K562 (cell line): ENCODE results near the gene MYOM1. TPM values are rescaled to one million over a fixed set of nuclear protein-coding genes. Genes with fewer than 3 reads are reported as not detected.

Experiments used
- ATAC-seq: fragments of 200-7000 bp; cut with Tn5 transposase; 3 replicates; pipeline ENCODE4 v1.9.1; 2020; ENCODE audit warnings: moderate library complexity
- BruUV-seq: library from RNA; stranded (reverse); fragments of 400-500 nt; replicated peaks from 2 replicates; lab custom pipeline; 2021; lab: Mats Ljungman, UMichigan
- CTCF ChIA-PET: fragments of 300-600 bp; formaldehyde crosslinking; extraction: SDS; loops from one replicate; lab custom pipeline; 2021; ENCODE audit warnings: low intra/inter-chr PET ratio; lab: Yijun Ruan, JAX
- POLR2A ChIA-PET: fragments of 300-600, 350-650 bp; sonication (Branson Sonifier 250); formaldehyde crosslinking; extraction: SDS; loops from one replicate; lab custom pipeline; 2021; ENCODE audit warnings: antibody characterized with exemption, inconsistent platforms; lab: Yijun Ruan, JAX
- DNase-seq, 4 experiments: peaks; one replicate each; pipeline versions ENCODE4 v3.0.0 to v3.0.0-alpha.2; 2011 to 2018; ENCODE audit warnings: low spot score in 3 of 4, mixed read lengths in 3 of 4; ENCODE audit errors: extremely low read depth in 1 of 4
- FAIRE-seq: peaks from 2 replicates; lab custom pipeline; 2011; peaks lifted over from hg19 to GRCh38; lab: Jason Lieb, UNC
- H2AFZ ChIP-seq: 2 replicates; pipeline ENCODE4 v1.6.0; 2011; ENCODE audit warnings: low read depth, low read length, control low read depth, inconsistent platforms
- H3K27ac ChIP-seq: fragments of 200-600 bp; 3 replicates; pipeline ENCODE4 v1.8.0; 2011; ENCODE audit warnings: low read depth, mild to moderate bottlenecking, control low read depth, inconsistent platforms, low read length, moderate library complexity, mixed read lengths; ENCODE audit errors: extremely low read depth
- H3K27me3 ChIP-seq, 2 experiments: fragments of 300-600 bp in 1 of 2; 2 replicates in 1 of 2; 3 replicates in 1 of 2; pipeline versions ENCODE4 v1.6.0 to v1.8.0; 2011; ENCODE audit warnings: inconsistent platforms in 2 of 2, low read length in 2 of 2, mild to moderate bottlenecking in 1 of 2, mixed read lengths in 1 of 2, moderate library complexity in 1 of 2; ENCODE audit not compliant: control insufficient read depth in 2 of 2, insufficient read depth in 2 of 2
- H3K36me3 ChIP-seq: fragments of 300-600 bp; 3 replicates; pipeline ENCODE4 v1.8.0; 2011; ENCODE audit warnings: mild to moderate bottlenecking, low read length, inconsistent platforms; ENCODE audit not compliant: control insufficient read depth, insufficient read depth
- H3K4me1 ChIP-seq, 2 experiments: fragments of 200-600 bp in 1 of 2; replicated peaks in 1 of 2; 2 replicates in 1 of 2; 3 replicates in 1 of 2; pipeline versions ENCODE4 v1.5.1 to v1.8.0; 2011; ENCODE audit warnings: inconsistent platforms in 2 of 2, low read length in 2 of 2, mild to moderate bottlenecking in 1 of 2, mixed read lengths in 1 of 2, moderate library complexity in 1 of 2; ENCODE audit not compliant: control insufficient read depth in 2 of 2, insufficient read depth in 2 of 2
- H3K4me2 ChIP-seq: 2 replicates; pipeline ENCODE4 v1.6.1; 2011; ENCODE audit warnings: low read length, control low read depth, inconsistent platforms, mixed read lengths; ENCODE audit not compliant: insufficient read depth
- H3K4me3 ChIP-seq: fragments of 200-600 bp; sonication (generic), shearing (Covaris generic); 2 replicates; pipeline ENCODE4 v1.5.1; 2016; ENCODE audit warnings: control low read depth, inconsistent platforms
- H3K79me2 ChIP-seq: fragments of 200-600 bp; 3 replicates; pipeline ENCODE4 v1.8.0; 2011; ENCODE audit warnings: low read length, inconsistent platforms; ENCODE audit not compliant: control insufficient read depth, insufficient read depth
- H3K9ac ChIP-seq, 2 experiments: 2 replicates each; pipeline versions ENCODE4 v1.6.0 to v1.6.1; 2011; ENCODE audit warnings: low read depth in 2 of 2, low read length in 2 of 2, control low read depth in 1 of 2, inconsistent platforms in 1 of 2, mild to moderate bottlenecking in 1 of 2, mixed read lengths in 1 of 2; ENCODE audit not compliant: insufficient read depth in 1 of 2
- H3K9me1 ChIP-seq: one replicate; pipeline ENCODE4 v1.6.0; 2011; ENCODE audit warnings: inconsistent platforms, mild to moderate bottlenecking, low read length, moderate library complexity; ENCODE audit not compliant: control insufficient read depth, insufficient read depth
- H3K9me3 ChIP-seq: replicated peaks from 2 replicates; pipeline ENCODE4 v1.5.1; 2011; ENCODE audit warnings: low read depth, low read length, inconsistent platforms; ENCODE audit not compliant: control insufficient read depth, insufficient read depth
- H4K20me1 ChIP-seq: replicated peaks from 2 replicates; pipeline ENCODE4 v1.6.1; 2011; ENCODE audit warnings: low read length, inconsistent platforms, mixed read lengths; ENCODE audit not compliant: control insufficient read depth, insufficient read depth
- BCL6 ChIP-seq: fragments of 250-450 bp; sonication (Bioruptor Pico); IDR thresholded peaks from 2 replicates; pipeline ENCODE4 v1.4.0; 2020
- FOXM1 ChIP-seq, 2 experiments: fragments of 450-650 bp in 1 of 2; sonication (generic) in 1 of 2; formaldehyde crosslinking in 1 of 2; IDR thresholded peaks; 2 replicates each; pipeline versions ENCODE4 v1.6.1 to v1.9.0; 2017 to 2022; ENCODE audit warnings: low read depth in 2 of 2, mild to moderate bottlenecking in 2 of 2, missing genetic modification reagents in 1 of 2, moderate library complexity in 1 of 2
- GATA2 ChIP-seq: sonication (generic); formaldehyde crosslinking; IDR thresholded peaks from 2 replicates; pipeline ENCODE4 v1.4.0; 2020; ENCODE audit warnings: mild to moderate bottlenecking, missing genetic modification reagents
- HNRNPK ChIP-seq: fragments of 200-400 bp; formaldehyde crosslinking; IDR thresholded peaks from one replicate; pipeline ENCODE4 v1.6.1; 2018; ENCODE audit warnings: mild to moderate bottlenecking, low read depth, low read length; ENCODE audit not compliant: poor library complexity, severe bottlenecking
- MEIS2 ChIP-seq: fragments of 450-650 bp; IDR thresholded peaks from 2 replicates; pipeline ENCODE4 v1.6.1; 2014; ENCODE audit warnings: mild to moderate bottlenecking; ENCODE audit not compliant: partially characterized antibody
- NFYB ChIP-seq: IDR thresholded peaks from 2 replicates; pipeline ENCODE4 v1.6.1; 2011; ENCODE audit warnings: mild to moderate bottlenecking, moderate library complexity; ENCODE audit not compliant: insufficient read length; ENCODE audit errors: extremely low read depth
- PHF21A ChIP-seq: fragments of 450-650 bp; IDR thresholded peaks from 2 replicates; pipeline ENCODE4 v1.6.1; 2017; ENCODE audit warnings: low read depth, borderline replicate concordance
- POLR2AphosphoS2 ChIP-seq: IDR thresholded peaks from 2 replicates; pipeline ENCODE4 v1.6.1; 2012; ENCODE audit warnings: low read length, improper control_type of control experiment
- RB1 ChIP-seq: fragments of 450-650 bp; IDR thresholded peaks from 2 replicates; pipeline ENCODE4 v1.6.1; 2017; ENCODE audit warnings: low read depth, mild to moderate bottlenecking
- ZNF212 ChIP-seq: fragments of 450-650 bp; formaldehyde crosslinking; IDR thresholded peaks from 2 replicates; pipeline ENCODE4 v1.4.0; 2020; ENCODE audit warnings: mild to moderate bottlenecking
- ZNF444 ChIP-seq: fragments of 250-450 bp; sonication (Bioruptor Pico); IDR thresholded peaks from 2 replicates; pipeline ENCODE4 v1.4.0; 2020; ENCODE audit warnings: mild to moderate bottlenecking, moderate library complexity
- WGBS: fragments of 100-300 bp; shearing (Covaris generic); methylation state at CpG from one replicate; pipeline ENCODE4 v1.1.6; 2016; ENCODE audit warnings: low coverage, mixed read lengths; ENCODE audit not compliant: insufficient coverage; ENCODE audit errors: missing lambda C conversion rate; 5-methylcytosine and 5-hydroxymethylcytosine counted together
- in situ Hi-C: fragments of 300-500 bp; cut with MboI; formaldehyde crosslinking; loops from 4 replicates; pipeline ENCODE4 v1.15.0; 2018; ENCODE audit warnings: inconsistent platforms, mixed read lengths
- intact Hi-C: fragments of 100-400 bp; cut with micrococcal nuclease; formaldehyde crosslinking; loops from 2 replicates; pipeline ENCODE4 v1.14.2; 2022
- polyA plus RNA-seq, 8 experiments: library from polyadenylated mRNA; depleted of rRNA in 4 of 8; stranded (reverse) in 5 of 8; unstranded in 3 of 8; fragments of >200 nt; fragmentation: Nextera tagmentation in 2 of 8; fragmentation: Illumina TruSeq in 1 of 8; extraction: Ambion mirVana in 2 of 8; extraction: Trizol in 1 of 8; gene quantifications; 2 replicates each; pipeline versions ENCODE4 v1.2.1 to v1.2.3, GENCODE V29; 2011 to 2014; ENCODE audit warnings: inconsistent platforms in 1 of 8, missing spikeins in 1 of 8
- total RNA-seq, 7 experiments: library from RNA; depleted of rRNA in 6 of 7; stranded (reverse); fragments of >200 nt in 6 of 7; fragmentation: Illumina TruSeq in 2 of 7; extraction: Trizol in 2 of 7; gene quantifications; 2 replicates each; pipeline versions ENCODE4 v1.2.1 to v1.2.3, GENCODE V29; 2011 to 2021; ENCODE audit warnings: low replicate concordance in 1 of 7
- TF ChIP-seq, protein P1 (sequence below): fragments of 250-450 bp; sonication (Bioruptor Pico); IDR thresholded peaks from 2 replicates; pipeline ENCODE4 v1.5.0; 2021

Gene MYOM1
- total and polyA plus RNA-seq, 9 of the 15 experiments (the other 6 are each of a cell fraction or from before 2014, with no cell fraction given): 0.01 to 0.62 (median 0.25) TPM

DNA sequence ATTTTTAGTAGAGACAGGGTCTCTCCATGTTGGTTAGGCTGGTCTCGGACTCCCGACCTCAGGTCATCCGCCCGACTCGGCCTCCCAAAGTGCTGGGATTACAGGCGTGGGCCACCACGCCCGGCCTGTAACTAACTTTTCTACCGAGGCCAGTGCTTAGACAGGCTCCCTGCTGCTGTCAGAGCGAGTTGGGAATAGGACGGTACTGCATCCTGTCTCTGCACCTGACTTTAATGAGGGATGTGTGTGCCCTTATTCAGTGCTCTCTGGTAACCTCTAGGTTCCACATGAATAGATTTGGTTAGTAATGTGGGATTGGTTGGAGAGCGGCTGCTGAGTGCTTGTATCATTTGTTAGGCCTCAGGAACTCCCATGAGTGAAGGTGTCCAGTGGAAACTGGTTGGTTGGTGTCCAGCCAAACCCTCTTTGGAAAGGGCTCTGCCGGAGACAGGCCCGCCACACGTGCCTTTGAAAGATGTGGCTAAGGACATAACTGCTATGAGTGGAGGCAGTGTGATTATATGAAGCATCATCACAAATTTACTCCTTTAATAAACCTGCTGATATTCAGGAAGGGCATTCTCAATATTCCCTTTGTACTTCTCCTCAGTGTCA is 36.6 kb downstream of the MYOM1 start:
- TF ChIP-seq RB1 (no peak), POLR2AphosphoS2 (no peak)
- TF ChIP-seq, protein P1, sequence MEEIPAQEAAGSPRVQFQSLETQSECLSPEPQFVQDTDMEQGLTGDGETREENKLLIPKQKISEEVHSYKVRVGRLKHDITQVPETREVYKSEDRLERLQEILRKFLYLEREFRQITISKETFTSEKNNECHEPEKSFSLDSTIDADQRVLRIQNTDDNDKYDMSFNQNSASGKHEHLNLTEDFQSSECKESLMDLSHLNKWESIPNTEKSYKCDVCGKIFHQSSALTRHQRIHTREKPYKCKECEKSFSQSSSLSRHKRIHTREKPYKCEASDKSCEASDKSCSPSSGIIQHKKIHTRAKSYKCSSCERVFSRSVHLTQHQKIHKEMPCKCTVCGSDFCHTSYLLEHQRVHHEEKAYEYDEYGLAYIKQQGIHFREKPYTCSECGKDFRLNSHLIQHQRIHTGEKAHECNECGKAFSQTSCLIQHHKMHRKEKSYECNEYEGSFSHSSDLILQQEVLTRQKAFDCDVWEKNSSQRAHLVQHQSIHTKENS (CRISPR knock-in tag): no peak
- TF ChIP-seq, all 486 proteins: peak for 0
- H3K4me1 ChIP-seq: peaks cover 2 to 15% of the 10 kb centered on the region in 2 experiments; a peak in 3 of 5 replicates
- no peaks in the 10 kb centered on the region for H3K9me1 ChIP-seq
- H3K9me3 ChIP-seq: no peaks in the 10 kb centered on the region
- no peaks in the 10 kb centered on the region for H3K27me3 ChIP-seq
- H3K27ac ChIP-seq: no peak overlapping the region
- WGBS: 77% methylated on average over 15 of the region's 15 CpGs
- no peaks in the 10 kb centered on the region for H4K20me1 ChIP-seq
- H3K4me3 ChIP-seq: no peak overlapping the region
- H3K4me2 ChIP-seq: no peak overlapping the region
- no peaks in the 10 kb centered on the region for H3K79me2 ChIP-seq
- FAIRE-seq (no peak), DNase-seq (no peak), ATAC-seq (peak; percentile 20; the same call in 1 of the 3 replicates)
- in situ Hi-C loops (no loop called here), intact Hi-C loops (no loop called here)
- no peak overlapping the region for H3K9ac ChIP-seq
- BruUV-seq: no TSS peak
- H2AFZ ChIP-seq: no peak overlapping the region; the same call in 1 of the 2 replicates
- no peaks in the 10 kb centered on the region for H3K36me3 ChIP-seq
- ChIA-PET CTCF (no interaction called here), POLR2A (interaction anchor here (1.2 to 1.7 kb wide), 2 partner anchors 34 to 476 kb away, joined by 3 to 4 read pairs; no protein-coding TSS in a partner anchor)

DNA sequence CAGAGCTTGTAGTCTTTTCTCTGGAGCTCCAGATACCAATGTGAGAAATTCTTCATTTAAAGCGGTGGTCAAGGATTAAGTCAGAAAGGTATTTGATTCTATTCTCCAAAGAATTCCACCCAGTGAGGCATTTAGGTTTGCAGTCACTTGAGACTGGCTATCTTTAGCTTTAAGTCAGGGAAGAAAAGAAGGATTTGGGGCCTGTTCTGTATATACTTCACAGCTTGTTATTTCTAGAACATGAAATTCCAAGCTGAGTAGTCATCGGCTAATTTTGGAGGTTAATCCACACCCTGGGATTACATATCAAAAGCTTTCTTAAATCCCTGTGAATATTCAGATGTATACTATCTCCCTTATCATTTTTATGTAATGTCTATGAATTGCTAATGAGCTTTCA is 39.4 kb downstream of the MYOM1 start:
- in situ Hi-C loops: no loop called here
- no peak overlapping the region for H3K27ac ChIP-seq
- DNase-seq (no peak), ATAC-seq (no peak), FAIRE-seq (no peak)
- no peak overlapping the region for H3K9ac ChIP-seq
- no peak overlapping the region for H2AFZ ChIP-seq
- ChIA-PET CTCF (no interaction called here), POLR2A (interaction anchor here (0.5 to 1.7 kb wide), 7 partner anchors 9 to 169 kb away, joined by 3 to 6 read pairs (median 4); no protein-coding TSS in a partner anchor)
- no peak overlapping the region for H3K4me3 ChIP-seq
- H3K9me1 ChIP-seq: no peaks in the 10 kb centered on the region
- intact Hi-C loops: no loop called here
- no peaks in the 10 kb centered on the region for H3K36me3 ChIP-seq
- H3K4me1 ChIP-seq: peaks cover 3 to 19% of the 10 kb centered on the region in 2 experiments; a peak in 3 of 5 replicates
- no peaks in the 10 kb centered on the region for H4K20me1 ChIP-seq
- no peaks in the 10 kb centered on the region for H3K79me2 ChIP-seq
- H3K27me3 ChIP-seq: no peaks in the 10 kb centered on the region
- H3K4me2 ChIP-seq: no peak overlapping the region
- H3K9me3 ChIP-seq: no peaks in the 10 kb centered on the region
- WGBS: 76% methylated on average over 2 of the region's 2 CpGs
- BruUV-seq: no TSS peak
- TF ChIP-seq PHF21A (no peak), HNRNPK (no peak), ZNF444 (no peak), MEIS2 (no peak), NFYB (no peak), GATA2 (CRISPR knock-in tag) (no peak), BCL6 (no peak), ZNF212 (no peak), FOXM1 (IDR thresholded peaks at IDR 0.05; ENCODE audit: low read depth) (no peak), FOXM1 (CRISPR knock-in tag; IDR thresholded peaks at IDR 0.05; ENCODE audit: low read depth) (no peak)
